ENCODE measurements around the gene TMPO.
A peak's percentile ranks its signal among the peaks of the same experiment; 100 is the strongest.
"Not testable (repeated sequence)": the region's sequence is repeated elsewhere in the genome, so short reads cannot be mapped to it uniquely, and the experiment has no call there.

TMPO gene

DNA sequence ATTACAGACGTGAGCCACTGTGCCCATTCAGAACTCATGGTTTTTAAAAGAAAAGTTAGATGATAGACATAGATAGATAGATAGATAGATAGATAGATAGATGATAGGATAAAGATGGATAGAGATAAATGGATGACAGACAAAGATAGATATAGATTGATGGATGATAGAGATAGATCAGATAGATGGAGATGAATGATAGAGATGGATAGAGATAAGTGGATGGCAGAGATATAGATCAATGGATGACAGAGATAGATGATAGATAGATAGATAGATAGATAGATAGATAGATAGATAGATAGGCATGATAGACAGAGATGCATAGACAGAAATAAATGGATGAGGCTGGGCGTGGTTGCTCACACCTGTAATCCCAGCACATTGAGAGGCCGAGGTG lies 64.4 kb downstream of the TMPO start:
- DNase-seq, result no peak

DNA sequence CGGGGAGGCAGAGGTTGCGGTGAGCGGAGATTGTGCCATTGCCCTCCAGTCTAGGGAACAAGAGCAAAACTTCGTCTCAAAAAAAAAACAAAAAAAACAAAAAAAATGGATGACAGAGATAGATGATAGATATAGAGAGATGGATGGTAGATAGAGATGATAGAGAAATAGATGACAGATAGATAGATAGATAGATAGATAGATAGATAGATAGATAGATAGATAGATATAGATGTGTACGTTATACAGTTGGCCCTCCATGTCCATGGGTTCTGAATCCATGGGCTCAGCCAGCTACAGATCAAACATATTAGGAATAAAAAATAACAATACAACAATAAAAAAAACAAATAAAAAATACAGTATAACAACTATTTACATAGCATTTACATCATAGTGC lies 65.3 kb downstream of the TMPO start:
- DNase-seq, result no peak

DNA sequence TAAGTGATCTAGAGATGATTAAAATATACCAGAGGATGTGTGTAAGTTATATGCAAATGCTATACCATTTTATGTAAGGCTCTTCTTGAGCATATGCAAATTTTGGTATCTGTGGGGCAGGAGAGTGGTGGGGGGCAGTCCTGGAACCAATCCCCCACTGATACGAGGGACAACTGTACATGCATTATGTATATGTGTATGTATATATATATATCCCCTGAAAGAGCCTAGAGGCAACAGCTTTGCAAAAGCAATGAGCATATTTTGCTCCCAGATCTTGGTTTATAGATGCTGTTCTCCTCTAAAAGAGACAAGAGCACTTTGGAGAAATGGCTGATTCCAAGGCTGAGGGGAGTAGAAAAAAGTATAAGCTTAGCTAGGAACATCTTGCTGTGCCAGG lies 65.7 kb downstream of the TMPO start:
- no peak for DNase-seq

DNA sequence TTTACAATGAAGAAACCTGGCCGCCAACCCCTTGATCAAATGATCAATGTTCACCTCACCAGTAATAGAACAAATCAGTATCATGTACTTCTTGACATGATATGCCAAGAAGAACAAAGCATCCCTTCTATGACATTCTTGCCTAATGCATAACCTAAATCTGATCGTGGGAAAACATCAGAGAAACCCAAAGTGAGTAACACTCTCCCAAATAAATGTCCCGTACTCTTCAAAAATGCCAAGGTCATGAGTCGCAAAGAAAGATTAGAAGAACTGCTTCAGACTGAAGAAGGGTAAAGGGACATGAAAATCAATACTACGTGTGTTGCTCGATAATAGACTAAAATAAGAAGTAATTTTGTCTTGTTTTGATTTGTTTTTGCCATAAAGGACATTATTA lies 66.7 kb downstream of the TMPO start:
- no peak for DNase-seq

DNA sequence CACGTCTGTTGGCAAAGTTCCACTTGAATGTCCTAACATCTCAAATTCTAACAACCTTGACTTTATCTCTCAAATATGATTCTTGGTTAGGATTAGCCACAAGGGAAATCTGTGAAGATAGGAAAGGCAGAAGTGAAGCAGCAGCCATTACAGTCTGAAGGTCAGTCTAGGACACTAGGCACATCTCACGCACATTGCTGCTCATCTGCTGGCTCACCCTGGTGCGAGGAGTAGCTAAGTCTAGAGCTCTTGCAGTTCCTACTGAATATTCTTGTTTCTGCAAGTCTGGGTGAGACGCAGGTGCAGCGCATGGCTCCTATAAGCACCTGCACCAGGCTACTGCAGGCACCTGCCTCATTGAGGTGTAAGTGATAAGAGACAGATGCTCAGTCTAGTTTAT lies 71.7 kb downstream of the TMPO start:
- no peak for DNase-seq

DNA sequence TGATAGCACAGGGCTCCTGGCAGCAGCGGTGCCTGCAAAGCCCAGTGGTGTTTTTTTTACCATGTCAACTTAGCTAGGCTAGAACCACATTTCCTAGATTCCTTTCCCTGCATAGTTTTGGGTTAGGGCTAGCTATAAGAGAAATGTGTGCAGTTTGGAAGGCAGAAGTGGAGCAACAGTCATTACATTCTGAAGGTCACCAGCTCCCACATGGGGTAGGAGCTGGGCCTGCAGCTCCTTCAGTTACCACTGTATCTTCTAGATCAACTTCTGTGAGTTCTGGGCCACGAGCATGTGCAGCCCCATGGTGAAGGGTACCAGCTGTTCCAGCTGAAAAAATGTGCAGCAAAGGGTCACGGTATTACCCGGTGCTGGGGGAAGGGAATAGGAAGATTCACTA lies 75.8 kb downstream of the TMPO start:
- no peak for DNase-seq

DNA sequence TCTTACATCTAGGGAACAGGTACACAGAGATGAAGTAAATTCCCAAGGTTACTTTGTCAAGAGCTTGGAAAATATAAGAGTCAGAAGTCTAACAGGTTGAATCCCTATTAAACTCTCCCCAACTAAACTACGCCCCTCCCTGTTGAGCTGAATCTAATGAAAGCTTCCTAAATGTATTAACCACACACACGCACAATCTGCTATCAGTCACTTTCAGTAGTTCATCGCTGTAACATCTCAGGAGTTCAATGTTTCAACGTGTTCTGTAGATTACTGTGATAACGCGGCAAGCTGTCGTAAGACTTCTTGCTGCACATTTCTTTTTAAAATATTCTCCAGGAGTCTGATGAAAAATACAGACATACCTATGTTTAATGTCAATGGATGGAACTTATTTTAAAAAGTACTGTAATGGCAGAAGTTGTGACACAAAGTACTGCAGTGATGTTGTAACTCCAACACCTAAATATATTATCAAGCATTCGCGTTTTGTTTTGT lies 77.5 kb downstream of the TMPO start:
- peak; percentile 51 for DNase-seq

DNA sequence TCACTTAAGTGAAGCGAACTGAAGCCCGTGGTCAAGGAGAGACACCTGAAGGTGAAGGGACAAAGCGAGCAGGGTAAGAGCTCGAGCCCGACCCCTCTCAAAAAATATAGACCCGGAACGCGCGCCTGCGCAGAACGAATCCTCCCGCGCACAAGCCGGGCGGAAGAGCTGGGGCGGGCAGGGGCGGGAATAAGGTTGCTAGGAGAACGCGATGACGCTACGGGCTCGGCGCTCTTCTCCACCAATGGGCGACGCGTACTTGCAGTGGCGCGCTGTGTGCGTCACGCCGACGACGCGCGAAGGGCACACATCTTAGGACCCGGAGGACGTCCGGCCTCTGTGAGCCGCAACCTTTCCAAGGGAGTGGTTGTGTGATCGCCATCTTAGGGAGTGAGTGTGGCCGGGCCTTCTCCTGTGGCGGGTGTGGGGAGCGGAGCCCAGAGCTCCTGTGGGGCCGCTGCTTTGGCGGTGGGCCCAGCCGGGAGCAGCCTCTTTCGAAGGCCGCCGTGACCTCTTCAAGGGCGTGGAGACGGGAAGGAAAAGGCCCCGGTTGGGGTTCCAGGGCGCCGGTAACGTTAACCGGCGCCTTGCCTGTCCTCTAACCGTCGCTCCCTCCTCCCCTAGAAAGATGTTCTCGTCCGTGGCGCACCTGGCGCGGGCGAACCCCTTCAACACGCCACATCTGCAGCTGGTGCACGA lies 78.1 kb downstream of the TMPO start, which contains the start of gene SLC25A3:
Gene SLC25A3, plus strand, starts transcription at position 336 of the 699 bp plus-strand sequence. Its CDS starts 293 bp downstream, at position 629.
- peak; percentile 97 for DNase-seq

DNA sequence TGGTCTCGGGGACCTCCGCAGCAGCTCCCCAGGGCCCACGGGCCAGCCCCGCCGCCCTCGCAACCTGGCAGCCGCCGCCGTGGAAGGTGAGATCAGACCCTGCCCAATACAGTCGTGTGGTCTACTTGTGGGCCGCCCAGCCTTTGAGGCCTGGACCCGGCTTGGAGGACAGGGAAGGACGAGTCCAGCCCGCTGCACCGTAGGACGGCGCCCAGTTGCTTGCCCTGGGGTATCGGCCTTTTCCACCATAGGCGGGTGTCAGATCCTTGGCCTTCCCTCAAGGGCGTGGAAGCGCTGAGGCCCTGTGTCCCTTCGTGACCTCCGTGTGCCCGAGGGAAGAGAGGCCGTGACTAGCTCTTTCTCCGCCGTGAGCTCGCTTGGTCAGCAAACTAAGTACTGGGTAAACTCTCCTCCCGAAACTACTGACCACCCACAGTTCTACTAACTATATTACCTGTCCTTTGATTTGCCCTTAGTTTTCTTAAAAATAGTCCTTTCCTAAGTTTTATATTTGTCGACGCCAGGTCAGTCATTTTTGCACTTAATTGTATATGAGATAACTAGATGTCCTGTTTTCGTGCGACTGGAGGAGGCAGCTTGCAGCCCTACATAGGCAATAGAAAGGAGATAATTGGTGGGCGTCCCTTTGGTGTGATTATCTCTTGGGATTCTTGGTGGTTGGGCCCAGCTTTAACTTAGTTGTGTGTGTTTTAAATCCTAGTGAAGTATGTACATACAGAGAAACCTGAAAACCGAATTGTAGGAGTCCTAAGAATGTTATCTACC lies 78.9 kb downstream of the TMPO start:
- DNase-seq, result no peak

DNA sequence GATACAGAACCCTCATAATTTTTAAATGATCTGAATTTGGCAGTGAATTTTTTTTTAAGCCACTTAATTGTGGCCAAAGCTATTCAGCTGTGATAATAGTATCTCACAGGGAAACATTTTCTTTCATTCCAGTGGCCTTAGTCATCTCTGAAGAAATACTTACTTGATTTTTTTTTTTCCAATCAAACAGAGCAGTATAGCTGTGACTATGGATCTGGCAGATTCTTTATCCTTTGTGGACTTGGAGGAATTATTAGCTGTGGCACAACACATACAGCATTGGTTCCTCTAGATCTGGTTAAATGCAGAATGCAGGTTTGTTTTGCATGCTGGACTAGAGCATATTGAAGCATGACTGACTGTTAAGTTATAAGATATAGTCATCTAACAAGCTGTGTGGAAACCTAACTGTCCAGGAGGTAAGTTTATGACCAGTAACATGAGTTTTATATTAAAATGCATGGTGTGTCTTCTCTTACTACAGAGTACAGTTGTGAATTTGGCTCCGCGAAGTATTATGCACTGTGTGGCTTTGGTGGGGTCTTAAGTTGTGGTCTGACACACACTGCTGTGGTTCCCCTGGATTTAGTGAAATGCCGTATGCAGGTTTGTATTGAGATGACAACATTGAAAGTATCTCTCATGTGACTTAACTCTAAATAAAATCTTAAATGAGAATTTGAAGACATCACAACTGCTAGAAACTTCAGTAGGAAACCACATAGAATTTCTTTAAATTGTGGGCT lies 80.0 kb downstream of the TMPO start:
- peak; percentile 48 for DNase-seq

DNA sequence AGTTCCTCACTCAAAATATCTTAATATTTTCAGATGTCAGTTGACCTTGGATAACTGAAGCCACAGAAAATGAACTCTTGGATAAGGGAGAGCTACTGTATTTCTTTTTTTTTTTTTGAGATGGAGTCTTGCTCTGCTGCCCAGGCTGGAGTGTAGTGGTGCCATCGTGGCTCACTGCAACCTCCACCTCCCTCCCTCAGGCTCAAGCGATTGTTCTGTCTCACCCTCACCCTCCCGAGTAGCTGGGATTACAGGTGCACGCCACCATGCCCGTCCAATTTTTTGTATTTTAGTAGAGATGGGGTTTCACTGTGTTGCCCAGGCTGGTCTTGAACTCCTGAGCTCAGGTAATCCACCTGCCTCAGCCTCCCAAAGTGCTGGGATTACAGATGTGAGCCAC lies 81.9 kb downstream of the TMPO start:
- not testable (repeated sequence) for DNase-seq
